CD4-positive, alpha-beta T cell (primary cell): ENCODE results near the gene TMEM131. TPM values are rescaled to one million over a fixed set of nuclear protein-coding genes. Genes with fewer than 3 reads are reported as not detected.

Source experiments
- ATAC-seq: fragments of 200-7000 bp; cut with Tn5 transposase; one replicate; pipeline ENCODE4 v1.10.0; 2022; ENCODE audit warnings: mild to moderate bottlenecking; ENCODE audit not compliant: poor library complexity
- CTCF ChIA-PET: fragments of 350-600 bp; sonication (Branson Sonifier 250); formaldehyde crosslinking; loops from one replicate; lab custom pipeline; 2021; ENCODE audit warnings: antibody characterized with exemption, inconsistent platforms; lab: Charles Lee
- POLR2A ChIA-PET: fragments of 350-600 bp; sonication (Branson Sonifier 250); formaldehyde crosslinking; loops from one replicate; lab custom pipeline; 2021; ENCODE audit warnings: antibody characterized with exemption, inconsistent platforms; lab: Charles Lee
- DNase-seq, 14 experiments: peaks; one replicate each; pipeline ENCODE4 v3.0.0-alpha.2; 2013 to 2020; ENCODE audit warnings: mixed read lengths in 2 of 14
- H3K27ac ChIP-seq, 2 donors: one replicate each; pipeline versions ENCODE4 v1.5.1 to v1.7.0; 2013; ENCODE audit warnings: low read length in 2 of 2, low read depth in 1 of 2, mild to moderate bottlenecking in 1 of 2
- H3K27me3 ChIP-seq, 2 experiments: 1 replicate in 1 of 2; 2 replicates in 1 of 2; pipeline versions ENCODE4 v1.6.1 to v1.7.0; 2013; ENCODE audit warnings: low read length in 2 of 2, control low read depth in 1 of 2, mild to moderate bottlenecking in 1 of 2, moderate library complexity in 1 of 2; ENCODE audit not compliant: insufficient read depth in 2 of 2, control insufficient read depth in 1 of 2
- H3K36me3 ChIP-seq: one replicate; pipeline ENCODE4 v1.6.1; 2013; ENCODE audit warnings: low read length, control low read depth; ENCODE audit not compliant: insufficient read depth
- H3K4me1 ChIP-seq: one replicate; pipeline ENCODE4 v1.6.1; 2013; ENCODE audit warnings: low read length, control low read depth; ENCODE audit not compliant: insufficient read depth
- H3K4me3 ChIP-seq: one replicate; pipeline ENCODE4 v1.5.1; 2013; ENCODE audit warnings: mild to moderate bottlenecking, low read length, moderate library complexity
- H3K9me3 ChIP-seq, 2 experiments: 1 replicate in 1 of 2; 2 replicates in 1 of 2; pipeline versions ENCODE4 v1.6.1 to v1.7.0; 2013; ENCODE audit warnings: low read length in 2 of 2, mild to moderate bottlenecking in 2 of 2, control low read depth in 1 of 2, moderate library complexity in 1 of 2; ENCODE audit not compliant: control insufficient read depth in 1 of 2, insufficient read depth in 1 of 2
- H3K27ac Mint-ChIP-seq: one replicate; pipeline ENCODE4 v1.8.0; 2020; ENCODE audit warnings: mixed read lengths
- H3K27me3 Mint-ChIP-seq: one replicate; pipeline ENCODE4 v1.8.0; 2021; ENCODE audit warnings: mixed read lengths
- H3K36me3 Mint-ChIP-seq: one replicate; pipeline ENCODE4 v1.8.0; 2021; ENCODE audit warnings: low read depth, mixed read lengths
- H3K4me1 Mint-ChIP-seq: one replicate; pipeline ENCODE4 v1.8.0; 2021; ENCODE audit warnings: low read depth, mixed read lengths
- H3K4me3 Mint-ChIP-seq: one replicate; pipeline ENCODE4 v1.8.0; 2020; ENCODE audit warnings: mild to moderate bottlenecking, mixed read lengths
- H3K9me3 Mint-ChIP-seq: one replicate; pipeline ENCODE4 v1.8.0; 2020; ENCODE audit warnings: mixed read lengths
- intact Hi-C, 2 experiments: fragments of 100-400 bp; cut with DNase I in 1 of 2; cut with micrococcal nuclease in 1 of 2; formaldehyde crosslinking; loops; one replicate each; pipeline versions ENCODE4 v1.15.1 to v1.9.0; 2023 to 2025; cut with DNase I, micrococcal nuclease
- total RNA-seq, 174 experiments: library from RNA in 2 of 174; stranded (reverse) in 2 of 174; gene quantifications; one replicate each; pipeline ENCODE4 v1.2.3 and lab custom pipeline; 2021 to 2026
- TF ChIP-seq, protein P1 (sequence below): fragments of 200-600 bp; IDR thresholded peaks from one replicate; pipeline ENCODE4 v1.8.0; 2022; ENCODE audit warnings: antibody characterized with exemption, mild to moderate bottlenecking

The TMEM131 gene
- total RNA-seq, 2 experiments from 2014 or later: 29.2 to 33.6 TPM

DNA sequence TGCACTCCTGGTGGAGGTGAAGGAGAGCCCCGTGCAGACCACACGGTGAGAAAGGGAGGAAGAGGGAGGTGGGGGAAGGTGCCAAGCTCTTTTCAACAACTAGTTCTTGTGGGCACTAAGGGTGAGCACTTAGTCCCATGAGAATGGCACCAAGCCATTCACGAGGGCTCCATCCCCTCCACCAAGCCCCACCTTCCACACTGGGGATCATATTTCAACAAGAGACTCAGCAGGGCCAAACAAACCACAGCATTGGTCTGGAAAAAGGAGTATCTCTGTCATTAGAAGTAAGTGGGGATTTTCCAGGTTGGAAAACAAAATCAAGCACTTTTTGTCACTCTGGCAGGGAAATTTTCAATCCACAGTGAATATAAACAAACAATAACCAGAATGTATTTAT, 244.0 kb downstream of the TMEM131 start:
- ATAC-seq (no peak), DNase-seq (no peak)
- Mint-ChIP-seq H3K9me3 (no peaks in the 10 kb centered on the region), H3K27me3 (no peaks in the 10 kb centered on the region), H3K36me3 (peaks cover 18% of the 10 kb centered on the region), H3K4me1 (peaks cover 18% of the 10 kb centered on the region), H3K27ac (no peak overlapping the region), H3K4me3 (no peak overlapping the region)
- POLR2A ChIA-PET: interaction anchor here (1.3 kb wide), 1 partner anchor 33 kb away, joined by 3 read pairs; no protein-coding TSS in a partner anchor
- no peak overlapping the region for H3K4me3 ChIP-seq
- CTCF ChIA-PET: interaction anchor here (2.2 to 2.3 kb wide), 2 partner anchors 42 to 161 kb away, joined by 5 to 7 read pairs; no protein-coding TSS in a partner anchor
- no peaks in the 10 kb centered on the region for H3K9me3 ChIP-seq
- intact Hi-C loops: no loop called here
- no peaks in the 10 kb centered on the region for H3K27me3 ChIP-seq
- TF ChIP-seq, protein P1, sequence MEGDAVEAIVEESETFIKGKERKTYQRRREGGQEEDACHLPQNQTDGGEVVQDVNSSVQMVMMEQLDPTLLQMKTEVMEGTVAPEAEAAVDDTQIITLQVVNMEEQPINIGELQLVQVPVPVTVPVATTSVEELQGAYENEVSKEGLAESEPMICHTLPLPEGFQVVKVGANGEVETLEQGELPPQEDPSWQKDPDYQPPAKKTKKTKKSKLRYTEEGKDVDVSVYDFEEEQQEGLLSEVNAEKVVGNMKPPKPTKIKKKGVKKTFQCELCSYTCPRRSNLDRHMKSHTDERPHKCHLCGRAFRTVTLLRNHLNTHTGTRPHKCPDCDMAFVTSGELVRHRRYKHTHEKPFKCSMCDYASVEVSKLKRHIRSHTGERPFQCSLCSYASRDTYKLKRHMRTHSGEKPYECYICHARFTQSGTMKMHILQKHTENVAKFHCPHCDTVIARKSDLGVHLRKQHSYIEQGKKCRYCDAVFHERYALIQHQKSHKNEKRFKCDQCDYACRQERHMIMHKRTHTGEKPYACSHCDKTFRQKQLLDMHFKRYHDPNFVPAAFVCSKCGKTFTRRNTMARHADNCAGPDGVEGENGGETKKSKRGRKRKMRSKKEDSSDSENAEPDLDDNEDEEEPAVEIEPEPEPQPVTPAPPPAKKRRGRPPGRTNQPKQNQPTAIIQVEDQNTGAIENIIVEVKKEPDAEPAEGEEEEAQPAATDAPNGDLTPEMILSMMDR: no peak
- H3K4me1 ChIP-seq: peaks cover 15% of the 10 kb centered on the region
- H3K27ac ChIP-seq: no peak overlapping the region
- H3K36me3 ChIP-seq: peaks cover 20% of the 10 kb centered on the region

DNA sequence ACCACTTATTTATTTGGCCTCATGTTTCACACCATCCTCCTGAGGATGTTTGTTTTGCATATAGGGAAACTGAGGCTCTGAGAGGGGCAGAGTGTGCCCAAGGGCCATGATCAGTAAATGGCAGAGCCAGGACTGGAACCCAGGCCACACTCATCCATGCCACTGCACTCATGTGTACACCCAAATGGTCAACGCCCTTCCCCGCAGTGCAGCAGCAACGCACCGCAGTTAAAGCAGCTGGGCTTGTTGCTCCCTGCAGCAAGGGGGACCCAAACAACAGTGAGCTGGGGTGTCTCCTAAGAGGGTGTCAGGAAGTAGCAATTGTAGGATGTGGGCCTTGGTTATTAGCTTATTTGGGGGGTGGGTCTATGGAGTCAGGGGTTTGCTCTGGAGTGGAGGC, 245.7 kb downstream of the TMEM131 start:
- Histone ChIP-seq H3K27ac (no peak overlapping the region), H3K36me3 (peaks cover 5% of the 10 kb centered on the region), H3K9me3 (no peaks in the 10 kb centered on the region), H3K4me3 (no peak overlapping the region), H3K4me1 (peaks cover 30% of the 10 kb centered on the region), H3K27me3 (no peaks in the 10 kb centered on the region)
- H3K36me3 Mint-ChIP-seq: peaks cover 6% of the 10 kb centered on the region
- no peak overlapping the region for H3K27ac Mint-ChIP-seq
- H3K4me1 Mint-ChIP-seq: peaks cover 33% of the 10 kb centered on the region
- CTCF ChIA-PET: interaction anchor here (2.2 kb wide), 1 partner anchor 40 kb away, joined by 7 read pairs; no protein-coding TSS in a partner anchor
- H3K27me3 Mint-ChIP-seq: no peaks in the 10 kb centered on the region
- intact Hi-C loops: no loop called here
- no peak overlapping the region for H3K4me3 Mint-ChIP-seq
- POLR2A ChIA-PET: no interaction called here
- H3K9me3 Mint-ChIP-seq: no peaks in the 10 kb centered on the region
- ATAC-seq (no peak), DNase-seq (no peak)
- TF ChIP-seq, protein P1: no peak

DNA sequence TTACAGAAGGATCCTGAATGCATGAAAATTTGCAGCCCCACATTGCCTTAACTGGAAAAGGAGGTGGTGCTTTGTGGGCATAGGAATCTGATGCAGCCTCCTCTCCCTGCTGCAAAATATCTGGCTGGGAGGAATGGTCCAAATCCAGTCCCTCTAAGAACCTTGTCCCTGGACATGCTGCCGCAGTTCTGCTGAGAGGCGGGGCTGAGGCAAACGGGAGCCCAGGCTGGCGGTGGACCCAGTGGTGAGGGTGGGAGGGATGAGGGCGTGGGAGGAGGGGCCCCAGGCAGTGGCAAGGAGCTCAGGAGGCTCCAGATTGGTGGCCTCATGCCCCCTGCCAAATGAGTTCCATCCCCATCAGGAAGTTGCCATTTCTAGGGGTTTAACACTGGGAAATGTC, 246.2 kb downstream of the TMEM131 start:
- CTCF ChIA-PET: no interaction called here
- no peak overlapping the region for H3K27ac ChIP-seq

More for the DNA sequence above, 246.2 kb downstream of the TMEM131 start:
- TF ChIP-seq, protein P1: no peak
- intact Hi-C loops: no loop called here
- DNase-seq: no peak
- no peak overlapping the region for H3K4me3 Mint-ChIP-seq
- no peaks in the 10 kb centered on the region for H3K27me3 Mint-ChIP-seq
- H3K4me1 Mint-ChIP-seq: peaks cover 34% of the 10 kb centered on the region
- Histone ChIP-seq H3K27me3 (no peaks in the 10 kb centered on the region), H3K4me3 (no peak overlapping the region), H3K36me3 (peaks cover 5% of the 10 kb centered on the region), H3K4me1 (peaks cover 32% of the 10 kb centered on the region), H3K9me3 (no peaks in the 10 kb centered on the region)
- peaks cover 6% of the 10 kb centered on the region for H3K36me3 Mint-ChIP-seq
- H3K27ac Mint-ChIP-seq: no peak overlapping the region
- ATAC-seq: no peak
- H3K9me3 Mint-ChIP-seq: no peaks in the 10 kb centered on the region
- POLR2A ChIA-PET: no interaction called here
